Adrenal gland (tissue), 12 donors: Measurements from ENCODE around the gene HBG2. TPM values are rescaled to one million over a fixed set of nuclear protein-coding genes. Genes with fewer than 3 reads are reported as not detected.

ENCODE experiments used
- DNase-seq, 7 donors: peaks; one replicate each; pipeline ENCODE4 v3.0.0-alpha.2; 2019 to 2020
- H3K27ac ChIP-seq, 5 donors: fragments of 200-600 bp; sonication (generic) in 4 of 5; 1 replicate in 3 of 5; 2 replicates in 2 of 5; pipeline versions ENCODE4 v1.5.1 to v1.8.0; 2016 to 2020; ENCODE audit warnings: mild to moderate bottlenecking in 1 of 5
- H3K27me3 ChIP-seq: fragments of 200-600 bp; 2 replicates; pipeline ENCODE4 v1.8.0; 2021
- H3K36me3 ChIP-seq, 2 donors: fragments of 200-600 bp; replicated peaks in 1 of 2; 1 replicate in 1 of 2; 2 replicates in 1 of 2; pipeline versions ENCODE4 v1.5.1 to v1.8.0; 2018 to 2022
- H3K4me1 ChIP-seq, 2 donors: fragments of 200-600 bp; replicated peaks in 1 of 2; 1 replicate in 1 of 2; 2 replicates in 1 of 2; pipeline versions ENCODE4 v1.5.1 to v1.8.0; 2018 to 2021
- H3K4me3 ChIP-seq, 4 donors: fragments of 200-600 bp; sonication (generic) in 3 of 4; one replicate each; pipeline ENCODE4 v1.5.1; 2016 to 2018
- H3K9me3 ChIP-seq, 3 donors: fragments of 200-600 bp; sonication (generic) in 1 of 3; replicated peaks in 1 of 3; 1 replicate in 2 of 3; 2 replicates in 1 of 3; pipeline versions ENCODE4 v1.5.1 to v1.8.0; 2016 to 2021
- POLR2A ChIP-seq, 2 donors: fragments of 450-650 bp; IDR thresholded peaks; one replicate each; pipeline ENCODE4 v1.6.1; 2017; ENCODE audit warnings: antibody characterized with exemption in 2 of 2, mild to moderate bottlenecking in 2 of 2, moderate library complexity in 1 of 2
- WGBS, 4 donors: extraction: QIAGEN DNeasy Blood & Tissue Kit in 2 of 4; methylation state at CpG; one replicate each; pipeline versions ENCODE4 v1.1.5 to v1.1.7; 2013 to 2017; 5-methylcytosine and 5-hydroxymethylcytosine counted together
- intact Hi-C, 2 donors: fragments of 100-400 bp; cut with DNase I; formaldehyde crosslinking; loops; one replicate each; pipeline versions ENCODE4 v1.14.1 to v1.15.0; 2022 to 2023
- polyA plus RNA-seq, 3 donors: library from polyadenylated mRNA; stranded (reverse); fragments of 200-250 nt in 2 of 3; fragments of 350-450 nt in 1 of 3; fragmentation: Illumina TruSeq in 1 of 3; extraction: RNeasy Lipid Tissue Mini Kit (QIAGEN cat#74804) in 1 of 3; gene quantifications; one replicate each; pipeline ENCODE4 v1.2.3, GENCODE V29; 2013 to 2014
- total RNA-seq, 9 donors: library from RNA; depleted of rRNA in 4 of 9; stranded (reverse); fragments of >200 nt in 4 of 9; fragments of 120-200 nt in 1 of 9; fragmentation: NEBNext Ultra II Directional in 1 of 9; extraction: Animal tissue kit (Norgen Biotek cat#: 25700) in 1 of 9; gene quantifications; one replicate each; pipeline versions ENCODE4 v1.1.0 to v1.2.4, GENCODE V29; 2013 to 2023
- TF ChIP-seq, protein P1 (sequence below), 6 experiments: fragments of 450-650 bp in 4 of 6; fragments of 200-600 bp in 2 of 6; sonication (generic) in 1 of 6; IDR thresholded peaks; 1 replicate in 5 of 6; 2 replicates in 1 of 6; pipeline versions ENCODE4 v1.5.1 to v1.8.0; 2016 to 2021; ENCODE audit warnings: antibody characterized with exemption in 6 of 6, mild to moderate bottlenecking in 2 of 6, moderate library complexity in 1 of 6
- donor health status: healthy with polysubstance abuse.
- donor health status: Bipolar disorder and iron deficiency.
- donor health status: DM: yes; HTN: yes; CAD: no.
- donor health status: DM: no; HTN: no; CAD: no.
- donor health status: DM: no; HTN: no; CAD: no.
- donor health status: DM: yes; HTN: yes; CAD: no.

HBG2 gene
- total and polyA plus RNA-seq, 12 donors: 0.51 to 9,973 (median 10.0) TPM; not detected in 7

- TF ChIP-seq POLR2A (IDR thresholded peaks at IDR 0.05): no peak
- TF ChIP-seq, protein P1, sequence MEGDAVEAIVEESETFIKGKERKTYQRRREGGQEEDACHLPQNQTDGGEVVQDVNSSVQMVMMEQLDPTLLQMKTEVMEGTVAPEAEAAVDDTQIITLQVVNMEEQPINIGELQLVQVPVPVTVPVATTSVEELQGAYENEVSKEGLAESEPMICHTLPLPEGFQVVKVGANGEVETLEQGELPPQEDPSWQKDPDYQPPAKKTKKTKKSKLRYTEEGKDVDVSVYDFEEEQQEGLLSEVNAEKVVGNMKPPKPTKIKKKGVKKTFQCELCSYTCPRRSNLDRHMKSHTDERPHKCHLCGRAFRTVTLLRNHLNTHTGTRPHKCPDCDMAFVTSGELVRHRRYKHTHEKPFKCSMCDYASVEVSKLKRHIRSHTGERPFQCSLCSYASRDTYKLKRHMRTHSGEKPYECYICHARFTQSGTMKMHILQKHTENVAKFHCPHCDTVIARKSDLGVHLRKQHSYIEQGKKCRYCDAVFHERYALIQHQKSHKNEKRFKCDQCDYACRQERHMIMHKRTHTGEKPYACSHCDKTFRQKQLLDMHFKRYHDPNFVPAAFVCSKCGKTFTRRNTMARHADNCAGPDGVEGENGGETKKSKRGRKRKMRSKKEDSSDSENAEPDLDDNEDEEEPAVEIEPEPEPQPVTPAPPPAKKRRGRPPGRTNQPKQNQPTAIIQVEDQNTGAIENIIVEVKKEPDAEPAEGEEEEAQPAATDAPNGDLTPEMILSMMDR (IDR thresholded peaks at IDR 0.05): no peak
- Histone ChIP-seq H3K27ac (no peak overlapping the region), H3K27me3 (no peaks in the 10 kb centered on the region), H3K36me3 (no peaks in the 10 kb centered on the region), H3K4me1 (no peaks in the 10 kb centered on the region), H3K9me3 (no peaks in the 10 kb centered on the region), H3K4me3 (no peak overlapping the region)
- 84 to 100% (median 91%) methylated on average over 2 of the region's 2 CpGs for WGBS, 4 donors
- intact Hi-C loops: no loop called here
- no peak for DNase-seq
Measured at GRCh38 chr11:5284637-5285036, 30.1 kb upstream of the HBG2 start.

GRCh38 chr11:5283882-5284281 lies 29.3 kb upstream of the HBG2 start:
- no peak overlapping the region for H3K4me3 ChIP-seq
- 66 to 71% (median 69%) methylated on average over 1 of the region's 1 CpG for WGBS, 4 donors
- H3K36me3 ChIP-seq: no peaks in the 10 kb centered on the region
- intact Hi-C loops: no loop called here
- no peaks in the 10 kb centered on the region for H3K4me1 ChIP-seq
- TF ChIP-seq POLR2A (IDR thresholded peaks at IDR 0.05): no peak
- TF ChIP-seq, protein P1 (IDR thresholded peaks at IDR 0.05): no peak
- DNase-seq: no peak
- H3K27me3 ChIP-seq: no peaks in the 10 kb centered on the region
- no peaks in the 10 kb centered on the region for H3K9me3 ChIP-seq
- no peak overlapping the region for H3K27ac ChIP-seq

DNA sequence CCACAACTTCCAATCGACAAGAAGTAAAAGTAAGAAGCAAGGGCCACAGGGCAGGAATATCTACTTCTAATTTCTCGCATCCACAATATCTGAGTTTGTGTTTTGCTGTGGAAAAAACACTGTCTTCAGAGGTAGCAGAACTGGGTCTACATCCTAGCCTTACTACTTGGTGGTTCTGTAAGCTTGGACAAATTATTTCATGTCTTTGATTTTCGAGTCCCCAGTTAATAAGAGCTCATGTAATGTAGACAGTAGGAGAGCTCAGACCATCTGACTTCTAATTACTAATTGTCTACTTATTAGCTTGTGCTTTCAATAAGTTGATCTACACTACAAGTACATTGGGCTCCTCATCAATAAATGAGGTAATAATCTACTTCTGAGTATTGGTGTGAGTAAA lies 28.5 kb upstream of the HBG2 start:
- H3K9me3 ChIP-seq: no peaks in the 10 kb centered on the region
- no peak for DNase-seq
- no peak overlapping the region for H3K27ac ChIP-seq
- no peaks in the 10 kb centered on the region for H3K27me3 ChIP-seq
- H3K4me1 ChIP-seq: no peaks in the 10 kb centered on the region
- intact Hi-C loops: no loop called here
- WGBS, 4 donors: 82 to 89% (median 83%) methylated on average over 3 of the region's 3 CpGs
- TF ChIP-seq, protein P1 (IDR thresholded peaks at IDR 0.05): no peak
- TF ChIP-seq POLR2A (IDR thresholded peaks at IDR 0.05): no peak
- no peak overlapping the region for H3K4me3 ChIP-seq
- H3K36me3 ChIP-seq: no peaks in the 10 kb centered on the region

- intact Hi-C loops: no loop called here
- H3K4me3 ChIP-seq: no peak overlapping the region
Measured at GRCh38 chr11:5282628-5283027, 28.0 kb upstream of the HBG2 start.

More at GRCh38 chr11:5282628-5283027, 28.0 kb upstream of the HBG2 start:
- H3K27ac ChIP-seq: no peak overlapping the region
- WGBS, 4 donors: 88 to 96% (median 90%) methylated on average over 2 of the region's 2 CpGs
- no peaks in the 10 kb centered on the region for H3K27me3 ChIP-seq
- TF ChIP-seq, protein P1 (IDR thresholded peaks at IDR 0.05): no peak
- no peak for TF ChIP-seq POLR2A (IDR thresholded peaks at IDR 0.05)
- H3K9me3 ChIP-seq: no peaks in the 10 kb centered on the region
- no peaks in the 10 kb centered on the region for H3K36me3 ChIP-seq
- no peak for DNase-seq
- no peaks in the 10 kb centered on the region for H3K4me1 ChIP-seq
